Measurements from ENCODE around the gene LRIG3. TPM values are rescaled to one million over a fixed set of nuclear protein-coding genes. Genes with fewer than 3 reads are reported as not detected.

Gene LRIG3, protein sequence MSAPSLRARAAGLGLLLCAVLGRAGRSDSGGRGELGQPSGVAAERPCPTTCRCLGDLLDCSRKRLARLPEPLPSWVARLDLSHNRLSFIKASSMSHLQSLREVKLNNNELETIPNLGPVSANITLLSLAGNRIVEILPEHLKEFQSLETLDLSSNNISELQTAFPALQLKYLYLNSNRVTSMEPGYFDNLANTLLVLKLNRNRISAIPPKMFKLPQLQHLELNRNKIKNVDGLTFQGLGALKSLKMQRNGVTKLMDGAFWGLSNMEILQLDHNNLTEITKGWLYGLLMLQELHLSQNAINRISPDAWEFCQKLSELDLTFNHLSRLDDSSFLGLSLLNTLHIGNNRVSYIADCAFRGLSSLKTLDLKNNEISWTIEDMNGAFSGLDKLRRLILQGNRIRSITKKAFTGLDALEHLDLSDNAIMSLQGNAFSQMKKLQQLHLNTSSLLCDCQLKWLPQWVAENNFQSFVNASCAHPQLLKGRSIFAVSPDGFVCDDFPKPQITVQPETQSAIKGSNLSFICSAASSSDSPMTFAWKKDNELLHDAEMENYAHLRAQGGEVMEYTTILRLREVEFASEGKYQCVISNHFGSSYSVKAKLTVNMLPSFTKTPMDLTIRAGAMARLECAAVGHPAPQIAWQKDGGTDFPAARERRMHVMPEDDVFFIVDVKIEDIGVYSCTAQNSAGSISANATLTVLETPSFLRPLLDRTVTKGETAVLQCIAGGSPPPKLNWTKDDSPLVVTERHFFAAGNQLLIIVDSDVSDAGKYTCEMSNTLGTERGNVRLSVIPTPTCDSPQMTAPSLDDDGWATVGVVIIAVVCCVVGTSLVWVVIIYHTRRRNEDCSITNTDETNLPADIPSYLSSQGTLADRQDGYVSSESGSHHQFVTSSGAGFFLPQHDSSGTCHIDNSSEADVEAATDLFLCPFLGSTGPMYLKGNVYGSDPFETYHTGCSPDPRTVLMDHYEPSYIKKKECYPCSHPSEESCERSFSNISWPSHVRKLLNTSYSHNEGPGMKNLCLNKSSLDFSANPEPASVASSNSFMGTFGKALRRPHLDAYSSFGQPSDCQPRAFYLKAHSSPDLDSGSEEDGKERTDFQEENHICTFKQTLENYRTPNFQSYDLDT
- not detected for polyA plus RNA-seq (2012; ENCODE audit: insufficient read depth, insufficient read length, low read depth)

DNA sequence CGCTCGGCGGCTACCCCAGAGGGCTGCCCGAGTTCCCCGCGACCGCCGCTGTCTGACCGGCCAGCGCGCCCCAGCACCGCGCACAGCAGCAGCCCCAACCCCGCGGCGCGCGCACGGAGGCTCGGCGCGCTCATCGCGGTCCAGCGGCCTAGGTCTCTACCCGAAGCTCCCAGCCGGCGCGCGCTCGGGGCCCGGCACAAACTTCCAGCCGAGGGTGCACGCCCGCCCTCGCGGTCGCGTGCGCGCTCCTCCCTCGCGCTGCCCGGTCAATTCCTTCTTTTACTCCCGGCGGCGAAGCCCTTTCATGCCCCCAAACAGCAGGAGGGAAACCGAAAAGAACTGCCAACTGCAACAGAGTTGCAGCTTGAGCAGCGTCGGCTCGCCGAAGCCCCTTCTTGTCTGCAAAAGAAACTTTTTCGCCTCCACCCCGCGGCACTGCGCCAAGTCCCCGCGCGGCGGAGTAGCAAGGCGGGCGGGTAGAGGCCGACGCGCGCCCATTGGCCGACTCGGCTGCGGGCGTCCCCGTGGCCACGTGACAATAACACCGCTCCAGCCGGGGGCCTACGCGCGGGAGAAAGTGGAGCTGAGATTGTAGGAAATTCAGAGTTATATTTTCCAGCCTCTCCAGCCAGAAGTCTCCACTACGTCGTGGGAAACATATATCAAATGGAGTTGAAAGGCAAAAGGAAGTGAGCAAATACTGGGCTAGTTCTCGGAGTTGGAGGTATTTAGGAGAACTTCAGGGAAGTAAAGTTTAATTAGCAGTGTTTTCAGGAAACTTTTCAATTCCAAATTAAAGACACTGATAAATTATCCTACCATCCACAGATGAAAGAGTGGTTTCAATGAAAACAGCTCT, at the start of gene LRIG3:
LRIG3 (minus strand) TSS at position 403 of the 859 bp plus-strand sequence; CDS start at position 134, 269 bp downstream.
- no peaks in the 10 kb centered on the region for H3K4me1 ChIP-seq
- peak; percentile 76 for DNase-seq
- peaks cover 17% of the 10 kb centered on the region for H3K27me3 ChIP-seq
- no peaks in the 10 kb centered on the region for H3K36me3 ChIP-seq
- peak within 1 kb of the TSS; percentile 61 for H3K4me3 ChIP-seq (ENCODE audit: low read depth, low read length)
- no peaks in the 10 kb centered on the region for H3K9me3 ChIP-seq
- TF ChIP-seq, protein P1, sequence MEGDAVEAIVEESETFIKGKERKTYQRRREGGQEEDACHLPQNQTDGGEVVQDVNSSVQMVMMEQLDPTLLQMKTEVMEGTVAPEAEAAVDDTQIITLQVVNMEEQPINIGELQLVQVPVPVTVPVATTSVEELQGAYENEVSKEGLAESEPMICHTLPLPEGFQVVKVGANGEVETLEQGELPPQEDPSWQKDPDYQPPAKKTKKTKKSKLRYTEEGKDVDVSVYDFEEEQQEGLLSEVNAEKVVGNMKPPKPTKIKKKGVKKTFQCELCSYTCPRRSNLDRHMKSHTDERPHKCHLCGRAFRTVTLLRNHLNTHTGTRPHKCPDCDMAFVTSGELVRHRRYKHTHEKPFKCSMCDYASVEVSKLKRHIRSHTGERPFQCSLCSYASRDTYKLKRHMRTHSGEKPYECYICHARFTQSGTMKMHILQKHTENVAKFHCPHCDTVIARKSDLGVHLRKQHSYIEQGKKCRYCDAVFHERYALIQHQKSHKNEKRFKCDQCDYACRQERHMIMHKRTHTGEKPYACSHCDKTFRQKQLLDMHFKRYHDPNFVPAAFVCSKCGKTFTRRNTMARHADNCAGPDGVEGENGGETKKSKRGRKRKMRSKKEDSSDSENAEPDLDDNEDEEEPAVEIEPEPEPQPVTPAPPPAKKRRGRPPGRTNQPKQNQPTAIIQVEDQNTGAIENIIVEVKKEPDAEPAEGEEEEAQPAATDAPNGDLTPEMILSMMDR (IDR thresholded peaks at IDR 0.05; ENCODE audit: low read depth, low read length): no peak

DNA sequence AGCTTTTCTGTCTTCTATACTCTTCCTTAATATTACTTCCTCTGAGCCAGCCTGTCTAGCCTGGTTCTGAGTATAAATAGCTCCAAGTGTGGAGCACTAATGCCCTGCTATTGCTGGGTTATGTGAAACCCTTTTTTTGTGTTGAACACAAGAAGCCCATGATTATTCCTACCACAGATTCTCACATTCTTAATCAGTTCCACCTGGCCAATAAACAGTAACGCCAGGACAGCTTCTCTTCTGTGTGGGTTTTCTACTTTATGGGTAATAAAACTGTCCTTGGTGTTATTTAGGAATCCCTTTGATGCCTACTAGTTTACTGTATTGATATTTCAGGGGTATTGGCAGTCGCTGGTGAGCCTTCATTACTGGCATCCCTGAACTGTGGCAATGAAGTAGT, 48.9 kb upstream of the LRIG3 start:
- TF ChIP-seq, protein P1 (IDR thresholded peaks at IDR 0.05; ENCODE audit: low read depth, low read length): no peak
- Histone ChIP-seq H3K36me3 (no peaks in the 10 kb centered on the region), H3K4me1 (no peaks in the 10 kb centered on the region), H3K27me3 (no peaks in the 10 kb centered on the region), H3K9me3 (no peaks in the 10 kb centered on the region), H3K4me3 (ENCODE audit: low read depth, low read length) (no peak overlapping the region)
- no peak for DNase-seq

DNA sequence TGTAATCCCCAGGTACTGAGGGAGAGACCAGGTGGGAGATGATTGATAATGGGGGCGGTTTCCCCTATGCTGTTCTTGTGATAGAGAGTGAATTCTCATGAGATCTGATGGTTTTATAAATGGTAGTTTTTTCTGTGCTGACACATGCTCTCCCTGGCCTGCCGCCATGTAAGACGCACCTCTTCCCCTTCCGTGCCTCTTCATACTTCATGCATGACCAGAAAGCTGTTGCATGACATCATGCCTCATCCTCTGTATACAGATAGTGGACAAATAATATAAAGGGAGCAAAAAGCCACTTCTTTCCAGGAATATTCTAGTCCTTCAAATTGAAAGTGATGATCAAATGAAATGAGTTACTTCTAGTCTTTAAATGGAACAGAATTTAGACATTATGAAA, 47.3 kb upstream of the LRIG3 start:
- H3K9me3 ChIP-seq: no peaks in the 10 kb centered on the region
- no peak for DNase-seq
- TF ChIP-seq, protein P1 (IDR thresholded peaks at IDR 0.05; ENCODE audit: low read depth, low read length): no peak
- no peaks in the 10 kb centered on the region for H3K36me3 ChIP-seq
- H3K4me1 ChIP-seq: no peaks in the 10 kb centered on the region
- H3K4me3 ChIP-seq (ENCODE audit: low read depth, low read length): no peak overlapping the region
- no peaks in the 10 kb centered on the region for H3K27me3 ChIP-seq

DNA sequence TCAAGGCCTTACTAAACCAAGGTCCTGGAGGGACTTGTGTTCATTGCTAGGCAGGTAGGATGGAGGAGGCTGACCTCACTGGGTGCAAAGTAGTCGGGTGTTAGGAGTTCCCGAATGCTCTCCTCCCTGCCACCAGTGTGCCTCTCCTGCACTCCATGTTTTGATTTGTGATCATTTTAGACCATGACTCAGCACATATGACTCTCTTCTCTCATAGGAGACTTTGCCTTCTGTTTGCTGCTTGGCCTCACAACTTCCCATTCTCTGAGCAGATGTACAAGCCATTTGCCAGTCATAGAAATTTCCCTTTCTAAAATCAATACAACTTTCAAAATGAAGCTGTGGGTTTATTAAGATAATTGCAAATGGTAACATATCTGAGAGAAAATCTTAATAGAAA, 46.6 kb upstream of the LRIG3 start:
- TF ChIP-seq, protein P1 (IDR thresholded peaks at IDR 0.05; ENCODE audit: low read depth, low read length): no peak
- Histone ChIP-seq H3K27me3 (no peaks in the 10 kb centered on the region), H3K4me3 (ENCODE audit: low read depth, low read length) (no peak overlapping the region), H3K36me3 (no peaks in the 10 kb centered on the region), H3K4me1 (no peaks in the 10 kb centered on the region), H3K9me3 (no peaks in the 10 kb centered on the region)
- DNase-seq: no peak

DNA sequence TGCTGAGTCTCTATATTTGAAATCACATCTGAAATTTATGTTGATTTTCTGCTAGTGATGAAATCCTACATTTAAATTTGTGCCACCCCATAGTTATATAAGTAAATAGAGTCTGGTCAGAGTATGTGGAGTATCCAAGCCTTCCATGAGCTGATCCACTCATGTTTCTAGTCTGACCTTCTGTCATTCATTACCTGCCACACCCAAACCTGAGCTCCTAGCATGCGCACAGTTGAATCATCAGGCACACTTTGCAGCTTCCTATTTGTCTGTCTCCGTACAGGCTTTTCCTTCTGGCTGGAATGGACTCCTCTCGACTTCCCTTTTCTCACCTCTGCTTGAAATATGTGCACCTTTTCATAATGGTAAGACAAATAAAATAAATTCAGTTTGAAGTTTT, 45.3 kb upstream of the LRIG3 start:
- Histone ChIP-seq H3K27me3 (no peaks in the 10 kb centered on the region), H3K36me3 (no peaks in the 10 kb centered on the region), H3K4me3 (ENCODE audit: low read depth, low read length) (no peak overlapping the region), H3K9me3 (no peaks in the 10 kb centered on the region), H3K4me1 (no peaks in the 10 kb centered on the region)
- TF ChIP-seq, protein P1 (IDR thresholded peaks at IDR 0.05; ENCODE audit: low read depth, low read length): no peak
- DNase-seq: no peak
